Right renal cortex interstitium (tissue), 3 donors: ENCODE measurements around the gene PRKAG2. TPM values are rescaled to one million over a fixed set of nuclear protein-coding genes. Genes with fewer than 3 reads are reported as not detected.
"Not testable (repeated sequence)": the region's sequence is repeated elsewhere in the genome, so short reads cannot be mapped to it uniquely, and the experiment has no call there.

Experiments
- DNase-seq, 3 donors: peaks; one replicate each; pipeline ENCODE4 v3.0.0-alpha.2; 2013; ENCODE audit warnings: low read depth in 3 of 3, low spot score in 2 of 3
- polyA plus RNA-seq, 3 donors: library from polyadenylated mRNA; unstranded; fragments of 120-200 nt; gene quantifications; one replicate each; pipeline ENCODE4 v1.2.1, GENCODE V29; 2013; ENCODE audit not compliant: insufficient read length in 3 of 3

PRKAG2 gene
- polyA plus RNA-seq, 3 donors, result 29.7 to 30.4 (median 30.0) TPM

DNA sequence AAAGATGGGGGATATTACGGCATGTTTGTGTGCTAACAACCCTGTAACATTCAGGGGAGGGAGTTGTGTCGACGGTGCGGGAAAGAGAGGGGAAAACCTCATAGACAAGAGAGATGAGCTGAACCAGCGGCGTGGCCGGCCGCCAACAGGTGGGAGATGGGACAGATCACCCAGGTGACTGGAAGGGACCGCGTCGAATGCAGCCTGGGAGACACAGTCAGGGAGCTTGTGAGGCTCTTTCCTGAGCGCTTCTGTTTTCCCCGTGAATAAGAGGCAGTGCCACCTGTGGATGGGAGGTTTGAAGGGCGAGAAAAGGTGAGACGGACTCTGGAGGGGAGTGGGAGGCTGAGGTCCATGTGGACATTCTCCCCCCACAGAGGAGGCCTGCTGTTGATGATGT, 9.9 kb upstream of the PRKAG2 start:
- DNase-seq, result no peak

DNA sequence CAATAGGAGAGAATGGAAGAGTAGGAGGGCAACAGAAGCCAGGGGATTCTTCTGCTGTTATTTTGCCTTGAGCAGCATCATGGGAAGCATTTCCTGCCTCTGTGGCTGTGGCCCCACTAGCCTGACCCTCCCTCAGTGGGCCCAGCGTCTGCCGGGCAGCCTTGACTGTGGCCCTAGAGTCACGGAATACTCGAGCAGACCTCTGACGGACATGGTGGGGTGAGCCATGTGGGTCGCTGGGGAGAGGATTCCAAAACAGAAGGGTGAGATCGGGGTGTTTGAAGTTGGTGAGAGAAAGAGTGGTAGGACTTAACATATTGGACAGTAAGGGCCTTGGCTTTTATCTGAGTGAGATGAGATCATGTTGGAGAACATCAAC, 8.3 kb upstream of the PRKAG2 start:
- DNase-seq, result no peak

GRCh38 chr7:151884312-151885201, 7.6 kb upstream of the PRKAG2 start:
- no peak for DNase-seq

- no peak for DNase-seq
These were observed 6.9 kb upstream of the PRKAG2 start for GRCh38 chr7:151883857-151884256.

DNA sequence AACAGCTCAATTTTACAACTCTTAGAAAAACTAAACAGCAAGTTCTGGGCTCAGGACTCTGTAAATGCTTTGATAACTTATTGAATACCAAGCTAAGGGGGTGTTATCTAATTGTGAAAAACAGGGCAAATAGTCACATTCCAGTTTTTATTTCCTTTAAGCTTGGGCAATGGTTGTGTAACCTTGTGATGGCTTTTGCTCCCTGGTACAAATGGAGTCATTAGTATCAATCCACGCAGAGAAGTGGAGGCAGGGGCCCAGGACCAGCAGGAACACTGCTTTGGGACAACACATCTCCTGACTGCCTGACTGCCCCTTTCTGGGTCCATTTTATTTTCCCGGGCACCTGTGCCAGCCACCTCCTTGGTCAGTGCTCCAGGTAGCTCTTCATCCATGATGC, 5.8 kb upstream of the PRKAG2 start:
- no peak for DNase-seq

- DNase-seq, result no peak
These were observed 3.8 kb upstream of the PRKAG2 start for GRCh38 chr7:151880688-151881087.

DNA sequence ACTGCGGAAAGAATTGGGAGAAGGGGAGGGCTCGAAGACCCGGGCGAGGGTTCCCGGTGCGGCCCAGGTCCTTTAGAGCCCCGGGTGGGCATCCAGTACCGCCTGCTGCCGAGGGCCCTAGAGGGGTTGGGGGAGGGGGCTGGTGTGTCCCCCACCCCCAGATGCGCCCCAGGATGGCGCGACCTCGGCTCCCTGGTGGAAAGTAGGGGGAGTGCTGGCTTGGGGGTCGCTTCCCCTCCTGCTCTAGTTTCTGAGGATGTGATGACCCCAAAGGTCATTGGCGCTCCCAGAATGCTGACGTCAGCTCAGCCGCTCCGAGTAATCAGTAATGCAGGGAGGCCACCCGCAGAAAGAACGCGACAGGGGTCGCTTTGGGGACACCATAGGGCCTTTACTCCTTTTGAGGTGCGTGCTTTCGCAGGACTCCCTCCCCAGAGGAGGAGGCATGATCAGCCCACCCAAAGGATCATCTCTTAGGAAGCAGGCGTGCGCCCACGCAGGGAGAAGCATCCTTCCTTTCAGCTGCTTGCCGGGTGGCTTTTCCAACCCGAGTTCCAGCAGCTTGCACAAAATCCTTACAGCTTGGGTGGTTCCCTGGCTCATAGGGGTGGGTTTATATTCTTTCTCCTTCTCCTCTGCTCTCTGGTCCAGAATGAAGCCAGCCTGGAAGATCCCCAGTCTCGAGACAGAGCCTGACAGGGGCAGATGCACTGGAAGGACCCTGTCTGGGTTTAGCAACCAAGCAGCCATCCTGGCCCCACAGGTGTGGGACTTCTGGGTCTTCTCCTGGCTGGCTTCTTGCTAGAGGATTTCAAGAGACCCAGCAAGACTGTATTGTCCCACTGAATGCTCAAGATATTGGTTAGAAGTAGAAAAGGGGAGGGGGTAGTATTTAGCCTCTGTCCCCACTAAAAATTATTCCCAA, 1.3 kb upstream of the PRKAG2 start:
- DNase-seq, result no peak

- DNase-seq, result no peak
These were observed 695 bp downstream of the PRKAG2 start for GRCh38 chr7:151875942-151876898.

DNA sequence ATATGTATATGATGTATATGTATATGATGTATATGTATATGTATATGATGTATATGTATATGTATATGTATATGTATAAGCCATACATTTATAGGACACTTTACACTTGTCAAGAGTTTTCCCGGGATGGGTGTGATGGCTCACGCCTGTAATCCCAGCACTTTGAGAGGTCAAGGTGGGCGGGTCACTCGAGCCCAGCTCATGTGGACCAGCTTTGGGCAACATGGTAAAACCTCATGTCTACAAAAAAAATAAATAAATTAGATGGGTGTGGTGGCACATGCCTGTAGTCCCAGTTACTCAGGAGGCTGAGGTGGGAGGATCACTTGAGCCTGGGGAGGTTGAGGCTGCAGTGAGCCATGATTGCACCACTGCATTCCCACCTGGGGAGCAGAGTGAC, 2.4 kb downstream of the PRKAG2 start:
- not testable (repeated sequence) for DNase-seq

- no peak for DNase-seq
These were observed 3.4 kb downstream of the PRKAG2 start for GRCh38 chr7:151873402-151873965.

DNA sequence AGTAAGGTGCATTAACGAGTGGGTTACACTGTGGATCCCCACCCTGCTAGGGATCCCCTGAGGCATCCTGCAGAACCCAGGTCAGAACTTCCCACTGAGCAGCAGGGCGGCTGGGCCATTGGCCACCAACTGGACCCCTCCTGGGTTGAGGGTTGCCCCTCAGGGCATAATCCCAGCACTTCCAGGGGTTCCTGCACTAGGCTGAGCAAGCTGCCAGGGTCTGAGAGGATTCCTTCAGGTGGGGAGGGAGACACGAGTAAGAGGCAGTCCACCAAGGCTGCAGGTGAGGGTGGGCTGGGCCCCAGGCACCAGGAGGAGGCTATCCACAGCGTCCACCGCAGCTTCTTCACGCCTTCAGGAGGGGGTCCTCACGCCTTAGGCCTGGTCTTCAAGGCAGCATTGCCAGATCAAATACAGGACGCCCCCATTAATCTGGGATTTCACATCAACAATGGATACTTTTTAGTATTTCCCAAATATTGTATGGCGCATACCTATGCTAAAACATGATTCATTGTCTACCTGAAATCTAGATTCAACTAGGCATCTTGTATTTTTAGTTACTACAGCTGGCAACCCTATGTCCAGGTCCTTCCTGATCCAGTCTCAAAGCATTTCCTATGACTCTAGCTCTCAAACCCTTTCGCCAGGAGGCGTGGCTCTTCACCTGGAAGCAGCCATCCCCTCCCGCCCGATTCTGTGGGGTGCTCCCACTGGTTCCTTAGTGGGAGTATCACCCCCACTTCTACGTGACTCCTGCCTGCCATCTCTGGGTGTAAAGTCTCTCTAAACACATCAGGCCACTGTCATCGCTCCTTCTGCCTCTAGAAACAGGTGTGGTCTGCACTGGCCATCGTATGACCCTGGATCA, 4.1 kb downstream of the PRKAG2 start:
- no peak for DNase-seq

DNA sequence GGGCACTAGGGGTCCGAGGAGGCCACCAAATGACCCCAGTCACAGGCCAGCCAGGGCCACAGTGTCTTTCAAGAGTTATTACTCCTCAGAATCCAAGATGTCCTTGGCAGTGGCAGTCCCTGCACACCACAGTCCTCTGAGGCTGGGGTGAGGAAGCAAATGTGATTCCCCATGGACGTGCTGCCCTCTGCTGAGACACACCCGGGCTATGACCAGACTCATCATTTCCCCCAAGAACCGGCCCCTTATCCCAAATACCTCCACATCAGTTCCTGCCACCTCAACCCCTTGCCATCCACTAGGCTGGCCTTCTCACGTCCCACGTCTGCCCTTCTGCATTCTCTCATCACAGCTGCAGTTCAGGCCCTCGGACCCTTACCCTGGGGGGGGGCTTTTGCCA, 5.0 kb downstream of the PRKAG2 start:
- no peak for DNase-seq

GRCh38 chr7:151871189-151871735, 5.7 kb downstream of the PRKAG2 start:
- no peak for DNase-seq

- DNase-seq, result no peak
These were observed 6.7 kb downstream of the PRKAG2 start for GRCh38 chr7:151869968-151870918.

DNA sequence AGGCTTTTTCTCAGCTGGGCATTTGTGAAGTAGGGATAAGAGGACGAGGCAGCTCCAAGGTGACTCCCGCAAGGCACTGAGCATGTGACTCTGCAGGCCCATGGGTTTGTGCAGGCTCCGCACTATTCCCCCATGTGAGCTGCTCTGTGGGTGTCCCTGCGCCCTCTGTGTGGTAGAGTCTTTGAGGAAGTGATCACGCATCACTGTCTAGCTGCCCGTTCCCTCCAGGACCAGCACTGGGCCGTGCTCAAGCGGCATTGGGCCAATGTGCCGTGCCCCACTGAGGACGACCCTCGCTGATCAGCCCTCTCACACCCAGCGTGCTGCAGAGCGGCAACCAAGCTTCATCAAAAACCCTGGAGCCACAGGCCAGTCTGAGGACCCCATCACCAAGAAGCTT, 7.5 kb downstream of the PRKAG2 start:
- no peak for DNase-seq

- no peak for DNase-seq
These were observed 7.8 kb downstream of the PRKAG2 start for GRCh38 chr7:151869109-151869428.

DNA sequence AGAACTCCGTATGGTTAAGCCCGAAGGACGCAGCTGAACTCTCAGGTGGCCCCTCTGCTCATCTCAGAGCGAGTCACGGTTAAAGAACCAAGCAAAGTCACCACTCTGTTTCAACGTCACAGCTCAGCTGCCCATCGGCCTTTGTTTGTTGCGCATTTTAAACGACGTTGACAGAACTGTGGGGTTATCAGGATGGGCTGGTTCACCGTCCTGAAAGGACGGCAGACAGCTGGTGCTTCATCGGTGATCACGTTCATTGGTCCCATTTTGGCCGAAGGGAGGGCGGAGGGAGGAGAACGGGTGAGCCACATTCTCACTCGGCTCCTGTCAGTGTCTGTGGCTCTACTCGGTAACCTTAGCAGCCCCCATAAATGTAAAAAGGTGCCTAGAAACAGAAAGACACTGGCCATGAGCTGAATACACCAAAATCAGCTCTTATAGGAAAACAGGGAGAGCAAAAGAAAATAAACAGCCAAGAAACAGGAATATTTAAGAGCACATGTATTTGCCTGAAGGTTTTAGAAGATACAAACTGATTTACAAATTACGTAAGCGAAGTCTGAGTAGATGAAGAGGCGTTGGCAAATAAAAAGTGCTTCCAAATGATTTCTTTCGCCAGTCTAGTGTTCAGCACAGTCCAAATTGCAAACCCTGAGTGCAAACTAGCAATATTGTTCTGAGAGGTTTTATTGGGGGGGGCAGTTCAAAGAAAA, 8.4 kb downstream of the PRKAG2 start:
- no peak for DNase-seq
